Measurements from ENCODE around the gene AARSD1.
A peak's percentile ranks its signal among the peaks of the same experiment; 100 is the strongest.
"Not testable (repeated sequence)": the region's sequence is repeated elsewhere in the genome, so short reads cannot be mapped to it uniquely, and the experiment has no call there.

AARSD1 gene

GRCh38 chr17:42993913-42994312 lies 29.7 kb upstream of the AARSD1 start:
- not testable (repeated sequence) for H3K27me3 ChIP-seq (ENCODE audit: control insufficient read depth, insufficient read depth, low read length); H3K9ac ChIP-seq (ENCODE audit: low read length); H3K4me3 ChIP-seq (ENCODE audit: low read length); H3K4me1 ChIP-seq (ENCODE audit: control insufficient read depth, insufficient read depth, low read length); H3K9me3 ChIP-seq (ENCODE audit: control insufficient read depth, low read length)
- peaks cover 17% of the 10 kb centered on the region for H3K36me3 ChIP-seq (ENCODE audit: control insufficient read depth, insufficient read depth, low read length)

GRCh38 chr17:42992872-42993271 lies 28.6 kb upstream of the AARSD1 start:
- Histone ChIP-seq H3K36me3 (ENCODE audit: control insufficient read depth, insufficient read depth, low read length) (peaks cover 22% of the 10 kb centered on the region), H3K4me1 (ENCODE audit: control insufficient read depth, insufficient read depth, low read length) (no peaks in the 10 kb centered on the region), H3K4me3 (ENCODE audit: low read length) (no peak overlapping the region), H3K9me3 (ENCODE audit: control insufficient read depth, low read length) (no peaks in the 10 kb centered on the region), H3K27me3 (ENCODE audit: control insufficient read depth, insufficient read depth, low read length) (no peaks in the 10 kb centered on the region), H3K9ac (ENCODE audit: low read length) (no peak overlapping the region)

- H3K36me3 ChIP-seq (ENCODE audit: control insufficient read depth, insufficient read depth, low read length): peaks cover 22% of the 10 kb centered on the region
- no peaks in the 10 kb centered on the region for H3K9me3 ChIP-seq (ENCODE audit: control insufficient read depth, low read length)
- H3K27me3 ChIP-seq (ENCODE audit: control insufficient read depth, insufficient read depth, low read length): no peaks in the 10 kb centered on the region
- H3K4me3 ChIP-seq (ENCODE audit: low read length): no peak overlapping the region
- H3K9ac ChIP-seq (ENCODE audit: low read length): no peak overlapping the region
- no peaks in the 10 kb centered on the region for H3K4me1 ChIP-seq (ENCODE audit: control insufficient read depth, insufficient read depth, low read length)
Measured at GRCh38 chr17:42991471-42991870, 27.2 kb upstream of the AARSD1 start.

GRCh38 chr17:42989726-42990652 lies 25.7 kb upstream of the AARSD1 start:
- H3K4me1 ChIP-seq (ENCODE audit: control insufficient read depth, insufficient read depth, low read length): peaks cover 3% of the 10 kb centered on the region
- H3K4me3 ChIP-seq (ENCODE audit: low read length): no peak overlapping the region
- peaks cover 25% of the 10 kb centered on the region for H3K36me3 ChIP-seq (ENCODE audit: control insufficient read depth, insufficient read depth, low read length)
- H3K9ac ChIP-seq (ENCODE audit: low read length): no peak overlapping the region
- H3K9me3 ChIP-seq (ENCODE audit: control insufficient read depth, low read length): no peaks in the 10 kb centered on the region
- no peaks in the 10 kb centered on the region for H3K27me3 ChIP-seq (ENCODE audit: control insufficient read depth, insufficient read depth, low read length)

GRCh38 chr17:42989141-42989540 lies 24.9 kb upstream of the AARSD1 start:
- Histone ChIP-seq H3K9ac (ENCODE audit: low read length) (no peak overlapping the region), H3K9me3 (ENCODE audit: control insufficient read depth, low read length) (no peaks in the 10 kb centered on the region), H3K36me3 (ENCODE audit: control insufficient read depth, insufficient read depth, low read length) (peaks cover 25% of the 10 kb centered on the region), H3K4me1 (ENCODE audit: control insufficient read depth, insufficient read depth, low read length) (peaks cover 10% of the 10 kb centered on the region), H3K27me3 (ENCODE audit: control insufficient read depth, insufficient read depth, low read length) (no peaks in the 10 kb centered on the region), H3K4me3 (ENCODE audit: low read length) (no peak overlapping the region)

GRCh38 chr17:42985225-42985624 lies 21.0 kb upstream of the AARSD1 start:
- Histone ChIP-seq H3K9ac (ENCODE audit: low read length) (peak overlapping the region; percentile 13), H3K9me3 (ENCODE audit: control insufficient read depth, low read length) (no peaks in the 10 kb centered on the region), H3K4me1 (ENCODE audit: control insufficient read depth, insufficient read depth, low read length) (peaks cover 20% of the 10 kb centered on the region), H3K4me3 (ENCODE audit: low read length) (no peak overlapping the region), H3K36me3 (ENCODE audit: control insufficient read depth, insufficient read depth, low read length) (peaks cover 14% of the 10 kb centered on the region), H3K27me3 (ENCODE audit: control insufficient read depth, insufficient read depth, low read length) (no peaks in the 10 kb centered on the region)

GRCh38 chr17:42982266-42982665 lies 18.0 kb upstream of the AARSD1 start:
- Histone ChIP-seq H3K36me3 (ENCODE audit: control insufficient read depth, insufficient read depth, low read length) (peaks cover 3% of the 10 kb centered on the region), H3K4me1 (ENCODE audit: control insufficient read depth, insufficient read depth, low read length) (peaks cover 27% of the 10 kb centered on the region), H3K4me3 (ENCODE audit: low read length) (no peak overlapping the region), H3K9me3 (ENCODE audit: control insufficient read depth, low read length) (no peaks in the 10 kb centered on the region), H3K27me3 (ENCODE audit: control insufficient read depth, insufficient read depth, low read length) (no peaks in the 10 kb centered on the region), H3K9ac (ENCODE audit: low read length) (no peak overlapping the region)

GRCh38 chr17:42980766-42981397 lies 16.6 kb upstream of the AARSD1 start:
- Histone ChIP-seq H3K4me3 (ENCODE audit: low read length) (peak overlapping the region; percentile 80), H3K27me3 (ENCODE audit: control insufficient read depth, insufficient read depth, low read length) (no peaks in the 10 kb centered on the region), H3K36me3 (ENCODE audit: control insufficient read depth, insufficient read depth, low read length) (peaks cover under 1% of the 10 kb centered on the region), H3K9me3 (ENCODE audit: control insufficient read depth, low read length) (no peaks in the 10 kb centered on the region), H3K9ac (ENCODE audit: low read length) (peak overlapping the region; percentile 73), H3K4me1 (ENCODE audit: control insufficient read depth, insufficient read depth, low read length) (peaks cover 27% of the 10 kb centered on the region)

GRCh38 chr17:42980274-42980765 lies 16.1 kb upstream of the AARSD1 start, which contains the start of gene RUNDC1:
TSS of gene RUNDC1 (plus strand) at chr17:42980565. CDS start at chr17:42980577, 12 bp downstream.
- H3K36me3 ChIP-seq (ENCODE audit: control insufficient read depth, insufficient read depth, low read length): no peaks in the 10 kb centered on the region
- H3K4me1 ChIP-seq (ENCODE audit: control insufficient read depth, insufficient read depth, low read length): peaks cover 27% of the 10 kb centered on the region
- H3K9ac ChIP-seq (ENCODE audit: low read length): peak within 1 kb of the TSS; percentile 73
- H3K9me3 ChIP-seq (ENCODE audit: control insufficient read depth, low read length): no peaks in the 10 kb centered on the region
- H3K4me3 ChIP-seq (ENCODE audit: low read length): peak within 1 kb of the TSS; percentile 80
- H3K27me3 ChIP-seq (ENCODE audit: control insufficient read depth, insufficient read depth, low read length): no peaks in the 10 kb centered on the region

- Histone ChIP-seq H3K9ac (ENCODE audit: low read length) (peak within 1 kb of the TSS; percentile 73), H3K36me3 (ENCODE audit: control insufficient read depth, insufficient read depth, low read length) (no peaks in the 10 kb centered on the region), H3K27me3 (ENCODE audit: control insufficient read depth, insufficient read depth, low read length) (no peaks in the 10 kb centered on the region), H3K9me3 (ENCODE audit: control insufficient read depth, low read length) (no peaks in the 10 kb centered on the region), H3K4me1 (ENCODE audit: control insufficient read depth, insufficient read depth, low read length) (peaks cover 21% of the 10 kb centered on the region), H3K4me3 (ENCODE audit: low read length) (peak within 1 kb of the TSS; percentile 80)
Measured at GRCh38 chr17:42979511-42980273, 15.4 kb upstream of the AARSD1 start, which contains the start of gene PTGES3L. TSS of gene PTGES3L (minus strand) at chr17:42980080. CDS start at chr17:42980053, 27 bp downstream.

GRCh38 chr17:42975701-42976100 lies 11.4 kb upstream of the AARSD1 start:
- H3K27me3 ChIP-seq (ENCODE audit: control insufficient read depth, insufficient read depth, low read length); H3K36me3 ChIP-seq (ENCODE audit: control insufficient read depth, insufficient read depth, low read length); H3K9ac ChIP-seq (ENCODE audit: low read length); H3K9me3 ChIP-seq (ENCODE audit: control insufficient read depth, low read length); H3K4me3 ChIP-seq (ENCODE audit: low read length); H3K4me1 ChIP-seq (ENCODE audit: control insufficient read depth, insufficient read depth, low read length): not testable (repeated sequence)

All from mucosa of stomach (tissue), 1 donor.